Panc1 (cell line): ENCODE data around the gene RAB26. TPM values are rescaled to one million over a fixed set of nuclear protein-coding genes. Genes with fewer than 3 reads are reported as not detected.
"Not testable (repeated sequence)": the region's sequence is repeated elsewhere in the genome, so short reads cannot be mapped to it uniquely, and the experiment has no call there.

Source experiments
- ATAC-seq: fragments of 200-7000 bp; cut with Tn5 transposase; 2 replicates; pipeline ENCODE4 v1.9.1; 2020; ENCODE audit warnings: mild to moderate bottlenecking, moderate library complexity
- BruUV-seq: library from RNA; stranded (reverse); fragments of 400-500 nt; replicated peaks from 2 replicates; lab custom pipeline; 2021; lab: Mats Ljungman, UMichigan
- CTCF ChIA-PET: fragments of 300-600 bp; sonication (Branson Sonifier 250); formaldehyde crosslinking; loops from one replicate; lab custom pipeline; 2022; ENCODE audit warnings: antibody characterized with exemption; lab: Charles Lee
- POLR2A ChIA-PET: fragments of 300-600 bp; sonication (Branson Sonifier 250); formaldehyde crosslinking; loops from one replicate; lab custom pipeline; 2022; ENCODE audit warnings: antibody characterized with exemption; lab: Charles Lee
- DNase-seq: peaks from one replicate; pipeline ENCODE4 v3.0.0-alpha.2; 2010; ENCODE audit warnings: low read depth, low spot score
- H3K27ac ChIP-seq: 2 replicates; pipeline ENCODE4 v1.5.1; 2011; ENCODE audit warnings: mild to moderate bottlenecking, low read length, inconsistent platforms
- H3K27me3 ChIP-seq: fragments of 200-500 bp; sonication (Bioruptor generic); 2 replicates; pipeline ENCODE4 v1.6.0; 2014; ENCODE audit warnings: low read length, inconsistent platforms; ENCODE audit not compliant: control insufficient read depth, insufficient read depth
- H3K36me3 ChIP-seq: fragments of 200-500 bp; sonication (Bioruptor generic); 2 replicates; pipeline ENCODE4 v1.5.1; 2014; ENCODE audit warnings: inconsistent platforms, mild to moderate bottlenecking, low read length, moderate library complexity; ENCODE audit not compliant: control insufficient read depth, insufficient read depth
- H3K4me1 ChIP-seq: 2 replicates; pipeline ENCODE4 v1.5.1; 2011; ENCODE audit warnings: inconsistent platforms, mild to moderate bottlenecking, low read length, moderate library complexity; ENCODE audit not compliant: control insufficient read depth, insufficient read depth
- H3K4me3 ChIP-seq, 2 experiments: 2 replicates each; pipeline ENCODE4 v1.5.1; 2011 to 2012; ENCODE audit warnings: low read depth in 2 of 2, low read length in 2 of 2, mild to moderate bottlenecking in 2 of 2, inconsistent platforms in 1 of 2, moderate library complexity in 1 of 2
- H3K9me3 ChIP-seq: fragments of 200-500 bp; sonication (Bioruptor generic); 2 replicates; pipeline ENCODE4 v1.5.1; 2014; ENCODE audit warnings: low read depth, mild to moderate bottlenecking, inconsistent platforms, low read length, moderate library complexity; ENCODE audit not compliant: control insufficient read depth, insufficient read depth
- POLR2AphosphoS5 ChIP-seq: IDR thresholded peaks from 2 replicates; pipeline ENCODE4 v1.6.1; 2012; ENCODE audit warnings: mild to moderate bottlenecking, low read depth, low read length, moderate library complexity
- SIN3A ChIP-seq: IDR thresholded peaks from 2 replicates; pipeline ENCODE4 v1.6.1; 2012; ENCODE audit warnings: low read depth, mild to moderate bottlenecking, low read length, moderate library complexity, borderline replicate concordance; ENCODE audit not compliant: insufficient read depth
- TCF7L2 ChIP-seq: IDR thresholded peaks from 2 replicates; pipeline ENCODE4 v1.6.1; 2011; ENCODE audit warnings: mild to moderate bottlenecking, low read depth, low read length, inconsistent platforms
- in situ Hi-C: cut with HindIII; loops from 2 replicates; pipeline ENCODE4 v1.10.0; 2016; ENCODE audit warnings: low sequenced_read_pairs, low pct_unique_long_range_greater_than_20kb
- intact Hi-C: fragments of 100-400 bp; cut with micrococcal nuclease; formaldehyde crosslinking; loops from one replicate; pipeline ENCODE4 v1.10.0; 2022; ENCODE audit not compliant: unreplicated experiment
- total RNA-seq: library from RNA; stranded (reverse); gene quantifications from one replicate; pipeline ENCODE4 v1.2.1, GENCODE V29; 2021; ENCODE audit not compliant: unreplicated experiment
- TF ChIP-seq, protein P1 (sequence below), 2 experiments: IDR thresholded peaks; 2 replicates each; pipeline ENCODE4 v1.6.1; 2011 to 2012; ENCODE audit warnings: low read depth in 2 of 2, control low read depth in 1 of 2, low read length in 1 of 2, mild to moderate bottlenecking in 1 of 2, moderate library complexity in 1 of 2; ENCODE audit not compliant: insufficient read depth in 1 of 2

RAB26 gene
- total RNA-seq, 1 experiment from 2014 or later = 92.2 TPM

DNA sequence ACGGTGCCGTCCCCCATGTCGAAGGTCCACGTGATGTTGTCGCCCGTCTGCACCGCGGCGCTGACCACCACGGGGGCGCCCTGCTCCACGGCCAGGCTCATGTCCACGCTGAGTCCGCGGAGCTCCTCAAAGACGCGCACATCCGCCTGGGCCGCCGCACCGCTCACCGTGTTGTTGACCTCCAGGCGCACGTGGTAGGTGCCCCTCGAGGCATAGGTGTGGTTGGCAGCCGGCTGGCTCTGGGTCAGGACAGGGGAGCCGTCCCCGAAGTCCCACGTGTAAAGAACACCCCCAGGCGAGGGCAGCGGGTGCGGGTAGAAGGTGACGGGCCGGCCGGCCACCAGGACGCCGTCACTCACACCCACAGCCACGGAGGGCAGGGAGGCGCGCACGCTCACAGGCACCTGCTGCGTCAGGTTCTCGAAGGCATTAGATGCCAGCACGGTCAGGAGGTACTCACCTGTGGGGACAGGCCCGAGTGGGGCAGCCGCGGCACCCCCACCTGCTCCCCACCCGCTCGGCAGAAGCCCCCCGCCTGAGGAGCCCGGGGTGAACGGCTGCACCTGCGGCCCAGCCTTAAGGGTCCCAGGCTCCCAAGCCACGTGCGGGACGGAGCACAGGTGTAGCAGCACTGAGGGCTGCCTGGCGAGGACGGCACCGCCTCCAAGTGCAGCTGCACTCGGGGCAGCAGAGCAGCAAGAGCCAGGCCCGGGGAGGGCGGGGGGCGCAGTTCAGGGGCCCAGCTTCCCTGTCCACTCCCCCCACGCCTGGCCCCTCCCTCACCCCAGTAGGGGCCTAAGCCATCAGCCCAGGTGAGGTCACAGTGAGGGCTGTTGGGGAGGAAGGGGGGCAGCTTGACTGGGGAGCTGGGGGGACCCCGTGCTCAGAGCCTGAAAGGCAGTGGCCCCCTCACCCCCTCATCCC lies 36.8 kb upstream of the RAB26 start:
- H3K4me3 ChIP-seq, H3K36me3 ChIP-seq, H3K27ac ChIP-seq, ATAC-seq, in situ Hi-C loops, H3K27me3 ChIP-seq, H3K4me1 ChIP-seq, H3K9me3 ChIP-seq, intact Hi-C loops, CTCF ChIA-PET, DNase-seq, POLR2A ChIA-PET, BruUV-seq: not testable (repeated sequence)

DNA sequence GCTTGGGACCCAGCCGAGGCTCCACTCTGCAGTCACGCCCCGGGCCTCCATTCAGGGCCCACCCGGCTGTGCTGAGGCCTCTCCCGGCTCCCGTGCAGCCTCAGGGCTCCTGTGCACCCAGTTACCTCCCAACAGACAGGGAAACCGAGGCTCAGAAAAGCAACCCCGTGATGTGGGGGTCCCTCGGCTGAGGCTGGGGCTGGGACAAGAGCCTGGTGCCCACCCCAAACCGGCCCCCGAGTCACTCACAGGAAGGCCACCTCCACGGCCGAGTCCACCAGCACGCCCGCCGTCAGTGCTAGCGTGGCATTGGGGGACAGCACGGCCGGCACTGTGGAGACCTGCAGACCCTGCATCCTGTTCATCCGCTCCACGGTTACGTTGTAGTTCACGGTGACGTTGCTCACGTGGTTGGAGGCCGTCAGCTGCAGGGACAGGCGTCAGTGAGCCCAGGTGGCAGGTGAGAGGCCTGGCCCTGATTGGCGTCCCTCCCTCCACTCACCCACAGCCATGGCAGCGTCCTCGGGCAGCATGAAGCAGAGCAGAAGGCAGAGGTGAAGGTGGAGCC lies 35.8 kb upstream of the RAB26 start:
- H3K4me1 ChIP-seq, H3K27me3 ChIP-seq, intact Hi-C loops, H3K36me3 ChIP-seq, CTCF ChIA-PET, BruUV-seq, POLR2A ChIA-PET, H3K27ac ChIP-seq, ATAC-seq, DNase-seq, in situ Hi-C loops, H3K9me3 ChIP-seq, H3K4me3 ChIP-seq: not testable (repeated sequence)

DNA sequence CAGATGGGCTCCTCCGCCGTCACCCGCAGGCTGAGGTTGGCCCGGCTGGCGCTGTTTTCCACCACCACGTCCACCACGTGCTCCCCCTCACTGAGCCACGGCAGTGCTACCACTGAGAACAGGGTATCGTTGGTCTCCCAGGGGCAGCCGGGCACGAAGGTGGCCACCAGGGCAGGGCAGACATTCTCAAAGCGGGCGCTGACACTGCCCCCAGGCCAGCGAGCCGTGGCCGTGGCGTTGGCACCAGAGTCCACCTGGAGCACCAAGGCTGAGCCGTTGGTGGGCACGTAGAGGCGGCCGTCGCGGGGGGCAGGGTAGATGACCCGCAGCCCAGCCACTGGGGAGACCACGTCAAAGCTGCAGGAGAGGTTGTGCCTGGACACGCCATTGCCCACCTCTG lies 34.2 kb upstream of the RAB26 start:
- H3K4me3 ChIP-seq, CTCF ChIA-PET, ATAC-seq, H3K36me3 ChIP-seq, intact Hi-C loops, H3K9me3 ChIP-seq, H3K4me1 ChIP-seq, DNase-seq, POLR2A ChIA-PET, in situ Hi-C loops, BruUV-seq, H3K27me3 ChIP-seq, H3K27ac ChIP-seq: not testable (repeated sequence)

DNA sequence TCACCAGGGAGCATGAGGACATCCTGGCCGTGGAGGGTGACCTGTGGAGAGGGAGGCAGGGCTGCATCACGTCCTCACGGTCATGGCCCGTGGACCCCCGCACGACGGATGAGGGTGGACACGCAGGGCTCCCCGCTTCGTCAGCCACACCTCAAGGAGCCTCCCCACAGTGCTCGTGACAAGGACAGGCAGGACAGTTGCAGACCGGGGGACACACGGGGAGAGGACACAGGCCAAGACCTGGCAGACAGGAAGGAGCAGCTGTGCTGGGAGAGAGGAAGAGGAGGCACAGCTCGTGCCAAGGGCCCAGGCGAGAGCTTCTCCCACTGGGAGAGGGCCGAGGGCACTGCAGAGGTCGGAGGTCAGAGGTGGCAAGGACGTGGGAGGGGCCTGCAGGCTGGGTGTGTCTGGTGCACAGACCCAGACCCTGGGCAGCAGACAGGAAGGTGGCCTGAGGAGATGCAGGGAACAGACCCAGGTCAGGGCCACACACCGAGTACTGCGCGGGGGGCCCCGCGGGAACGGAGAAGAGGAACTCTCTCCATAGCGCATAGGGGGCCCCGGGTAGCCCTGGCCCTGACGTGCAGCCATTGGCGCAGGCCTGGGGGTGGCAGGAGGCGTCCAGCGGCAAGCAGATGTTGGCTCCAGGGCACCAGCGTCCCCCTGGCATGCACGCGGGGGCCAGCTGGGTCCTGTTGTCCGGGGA lies 33.4 kb upstream of the RAB26 start:
- CTCF ChIA-PET, BruUV-seq, POLR2A ChIA-PET: not testable (repeated sequence)

DNA sequence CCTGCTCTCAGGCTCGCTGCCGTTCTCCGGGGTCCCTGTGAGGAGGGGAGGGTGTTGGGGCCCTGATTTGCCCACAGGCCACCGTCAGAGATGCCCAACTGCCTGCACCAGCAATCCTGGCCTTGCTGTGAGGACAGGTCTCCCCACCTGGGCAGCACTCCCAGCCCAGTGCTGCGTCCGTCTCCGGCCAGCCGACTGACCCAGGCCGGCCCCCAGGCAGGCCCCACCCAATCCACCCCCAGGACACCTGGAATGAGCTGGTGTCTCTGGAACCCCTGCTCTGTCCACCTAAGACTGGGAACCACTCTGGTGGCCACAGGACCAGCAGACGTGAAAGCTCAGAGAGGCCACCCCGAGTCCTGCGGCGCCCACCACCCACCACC lies 32.8 kb upstream of the RAB26 start:
- BruUV-seq = no TSS peak
- Histone ChIP-seq H3K27ac (no peak overlapping the region), H3K9me3 (no peaks in the 10 kb centered on the region), H3K4me3 (no peak overlapping the region), H3K4me1 (peaks cover under 1% of the 10 kb centered on the region; the same call in 1 of the 2 replicates), H3K27me3 (no peaks in the 10 kb centered on the region), H3K36me3 (no peaks in the 10 kb centered on the region)
- POLR2A ChIA-PET = no interaction called here
- CTCF ChIA-PET = no interaction called here
- ATAC-seq = no peak
- intact Hi-C loops = no loop called here
- no peak for DNase-seq
- in situ Hi-C loops = no loop called here
- no peak for TF ChIP-seq SIN3A
- TF ChIP-seq POLR2AphosphoS5 = no peak
- no peak for TF ChIP-seq TCF7L2
- TF ChIP-seq, protein P1, sequence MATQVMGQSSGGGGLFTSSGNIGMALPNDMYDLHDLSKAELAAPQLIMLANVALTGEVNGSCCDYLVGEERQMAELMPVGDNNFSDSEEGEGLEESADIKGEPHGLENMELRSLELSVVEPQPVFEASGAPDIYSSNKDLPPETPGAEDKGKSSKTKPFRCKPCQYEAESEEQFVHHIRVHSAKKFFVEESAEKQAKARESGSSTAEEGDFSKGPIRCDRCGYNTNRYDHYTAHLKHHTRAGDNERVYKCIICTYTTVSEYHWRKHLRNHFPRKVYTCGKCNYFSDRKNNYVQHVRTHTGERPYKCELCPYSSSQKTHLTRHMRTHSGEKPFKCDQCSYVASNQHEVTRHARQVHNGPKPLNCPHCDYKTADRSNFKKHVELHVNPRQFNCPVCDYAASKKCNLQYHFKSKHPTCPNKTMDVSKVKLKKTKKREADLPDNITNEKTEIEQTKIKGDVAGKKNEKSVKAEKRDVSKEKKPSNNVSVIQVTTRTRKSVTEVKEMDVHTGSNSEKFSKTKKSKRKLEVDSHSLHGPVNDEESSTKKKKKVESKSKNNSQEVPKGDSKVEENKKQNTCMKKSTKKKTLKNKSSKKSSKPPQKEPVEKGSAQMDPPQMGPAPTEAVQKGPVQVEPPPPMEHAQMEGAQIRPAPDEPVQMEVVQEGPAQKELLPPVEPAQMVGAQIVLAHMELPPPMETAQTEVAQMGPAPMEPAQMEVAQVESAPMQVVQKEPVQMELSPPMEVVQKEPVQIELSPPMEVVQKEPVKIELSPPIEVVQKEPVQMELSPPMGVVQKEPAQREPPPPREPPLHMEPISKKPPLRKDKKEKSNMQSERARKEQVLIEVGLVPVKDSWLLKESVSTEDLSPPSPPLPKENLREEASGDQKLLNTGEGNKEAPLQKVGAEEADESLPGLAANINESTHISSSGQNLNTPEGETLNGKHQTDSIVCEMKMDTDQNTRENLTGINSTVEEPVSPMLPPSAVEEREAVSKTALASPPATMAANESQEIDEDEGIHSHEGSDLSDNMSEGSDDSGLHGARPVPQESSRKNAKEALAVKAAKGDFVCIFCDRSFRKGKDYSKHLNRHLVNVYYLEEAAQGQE (IDR thresholded peaks at IDR 0.05; ENCODE audit: insufficient read depth in 1 of 2, low read depth in 2 of 2, low read length in 1 of 2) = no peak

More for the DNA sequence above, 33.4 kb upstream of the RAB26 start:
- H3K4me3 ChIP-seq, in situ Hi-C loops, H3K27ac ChIP-seq, ATAC-seq, DNase-seq, H3K36me3 ChIP-seq, intact Hi-C loops, H3K4me1 ChIP-seq, H3K9me3 ChIP-seq, H3K27me3 ChIP-seq: not testable (repeated sequence)
